RPMI7951 (cell line): Measurements from ENCODE around the gene TXLNG. TPM values are rescaled to one million over a fixed set of nuclear protein-coding genes. Genes with fewer than 3 reads are reported as not detected.
A peak's percentile ranks its signal among the peaks of the same experiment; 100 is the strongest.

Experiments
- DNase-seq: peaks from one replicate; pipeline ENCODE4 v3.0.0-alpha.2; 2012; ENCODE audit warnings: low read depth
- total RNA-seq: library from RNA; depleted of rRNA; stranded (reverse); fragments of >200 nt; shearing (Covaris generic); gene quantifications from 2 replicates; pipeline ENCODE4 v1.2.3, GENCODE V29; 2014

TXLNG gene
- total RNA-seq, 1 experiment from 2014 or later: 10.3 TPM

DNA sequence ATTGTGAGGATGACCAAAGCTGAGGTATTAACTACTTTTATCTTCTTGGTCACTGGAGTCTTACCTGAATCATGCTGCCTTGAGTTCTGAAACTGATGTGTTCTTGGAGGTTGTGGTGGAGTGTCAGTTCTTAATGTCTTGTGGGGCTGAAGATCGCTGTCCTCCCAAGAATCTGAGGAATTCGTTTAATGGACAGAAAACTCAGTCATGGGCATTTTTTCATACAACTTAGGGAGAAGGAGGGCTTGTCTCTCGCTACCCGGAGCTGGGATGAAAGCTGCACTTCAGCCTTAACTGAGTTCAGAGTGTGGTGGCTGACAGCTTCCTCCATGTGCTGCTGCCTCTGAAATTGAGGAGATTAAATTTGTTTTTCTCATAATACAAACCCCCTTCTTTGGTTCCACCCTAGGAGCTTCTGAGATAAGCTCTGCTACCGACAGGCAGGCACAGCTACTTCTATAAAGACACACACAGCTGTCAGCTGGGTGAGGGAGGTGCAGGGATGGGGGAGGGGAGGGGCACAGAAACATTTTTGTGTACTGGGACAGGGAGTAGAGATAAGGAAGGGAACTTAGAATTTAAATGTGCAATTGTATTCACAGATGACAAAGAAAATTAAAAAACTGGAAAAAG lies 53.1 kb downstream of the TXLNG start:
- DNase-seq: no peak

GRCh38 chrX:16839852-16840460 lies 53.7 kb downstream of the TXLNG start:
- peak; percentile 55 for DNase-seq

GRCh38 chrX:16842684-16843083 lies 56.4 kb downstream of the TXLNG start:
- no peak for DNase-seq

DNA sequence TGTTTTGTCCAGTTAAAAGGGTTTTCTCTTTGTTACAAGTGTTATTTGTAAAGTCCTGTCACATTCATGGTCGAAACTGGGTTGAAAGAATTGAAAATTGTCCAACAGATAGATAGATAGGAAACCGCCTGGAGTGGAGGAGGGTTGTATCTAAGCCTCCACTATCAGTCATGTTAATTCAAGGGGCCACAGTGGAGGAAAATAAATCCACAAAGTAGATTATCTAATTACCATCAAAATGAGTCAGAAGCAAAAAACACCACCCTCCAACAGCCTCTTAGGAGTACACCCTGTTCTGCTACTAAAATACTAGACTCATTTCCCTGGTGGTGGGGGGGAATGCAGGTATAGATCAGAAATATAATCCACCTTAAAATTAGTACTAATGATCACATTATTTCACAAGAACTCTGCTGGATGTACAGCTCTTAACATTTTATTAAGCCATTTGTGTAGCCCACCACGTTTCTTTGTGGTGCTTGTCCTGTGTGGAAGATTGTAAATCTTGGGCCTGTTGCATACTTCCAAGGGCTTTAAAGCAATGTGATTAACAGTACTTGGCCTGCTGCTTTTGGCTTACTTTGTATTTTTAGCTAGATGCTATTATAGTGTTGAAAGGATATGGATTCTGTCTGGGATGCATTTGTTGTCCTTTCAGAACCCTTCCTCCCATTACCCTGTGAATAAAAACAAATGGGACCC lies 57.1 kb downstream of the TXLNG start:
- peak; percentile 11 for DNase-seq

GRCh38 chrX:16845686-16846085 lies 59.4 kb downstream of the TXLNG start:
- no peak for DNase-seq

DNA sequence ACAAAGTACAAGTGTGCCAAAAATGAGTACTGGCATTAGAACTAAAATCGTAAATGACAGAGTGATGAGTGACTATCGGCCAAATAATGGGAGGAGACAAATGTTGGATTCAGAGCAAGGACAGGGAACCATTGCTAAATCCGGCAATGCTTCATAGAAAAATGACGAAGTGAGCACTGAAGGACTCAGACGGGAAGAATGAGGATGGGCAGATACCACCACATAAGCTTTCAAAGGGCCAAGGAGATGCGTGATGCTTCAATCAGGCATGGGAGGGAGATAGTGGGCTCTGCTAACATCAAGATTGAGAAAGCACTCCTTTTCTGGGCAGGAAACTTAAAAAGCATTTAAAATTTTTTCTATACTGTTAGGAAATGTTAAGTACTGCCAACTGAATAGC lies 62.3 kb downstream of the TXLNG start:
- no peak for DNase-seq

GRCh38 chrX:16851421-16851820 lies 65.2 kb downstream of the TXLNG start:
- DNase-seq: no peak

GRCh38 chrX:16851827-16852226 lies 65.6 kb downstream of the TXLNG start:
- DNase-seq: no peak

- no peak for DNase-seq
Observed at GRCh38 chrX:16852617-16853179, 66.4 kb downstream of the TXLNG start.

GRCh38 chrX:16853537-16853936 lies 67.3 kb downstream of the TXLNG start:
- DNase-seq: no peak

DNA sequence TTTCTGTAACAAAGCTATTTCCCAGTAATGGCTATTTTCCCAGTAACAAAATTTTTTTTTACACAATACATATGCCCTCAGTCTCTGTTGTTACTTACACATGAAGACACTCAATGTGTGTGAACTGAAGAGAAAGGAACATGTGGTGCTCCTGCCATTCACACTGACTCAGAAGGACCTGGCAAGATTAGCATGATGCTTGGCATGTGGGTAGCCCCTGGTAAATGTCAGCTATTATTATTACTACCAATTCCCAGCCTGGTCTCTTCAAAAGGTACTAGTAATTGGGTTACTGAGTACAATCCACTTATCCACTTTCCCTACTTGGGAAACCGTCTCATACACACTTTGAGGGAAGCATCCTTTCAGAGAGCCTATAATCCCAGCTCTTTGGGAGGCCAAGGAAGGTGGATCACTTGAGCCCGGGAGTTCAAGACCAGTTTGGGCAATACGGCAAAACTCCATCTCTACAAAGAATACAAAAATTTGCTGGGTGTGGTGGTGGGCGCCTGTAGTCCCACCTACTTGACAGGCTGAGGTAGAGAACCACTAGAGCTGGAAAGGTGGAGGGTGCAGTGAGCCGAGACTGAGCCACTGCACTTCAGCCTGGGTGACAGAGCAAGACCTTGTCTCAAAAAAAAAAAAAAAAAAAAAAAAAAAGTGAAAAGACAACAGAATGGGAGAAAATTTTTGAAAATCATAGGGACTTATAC lies 69.3 kb downstream of the TXLNG start:
- DNase-seq: no peak

DNA sequence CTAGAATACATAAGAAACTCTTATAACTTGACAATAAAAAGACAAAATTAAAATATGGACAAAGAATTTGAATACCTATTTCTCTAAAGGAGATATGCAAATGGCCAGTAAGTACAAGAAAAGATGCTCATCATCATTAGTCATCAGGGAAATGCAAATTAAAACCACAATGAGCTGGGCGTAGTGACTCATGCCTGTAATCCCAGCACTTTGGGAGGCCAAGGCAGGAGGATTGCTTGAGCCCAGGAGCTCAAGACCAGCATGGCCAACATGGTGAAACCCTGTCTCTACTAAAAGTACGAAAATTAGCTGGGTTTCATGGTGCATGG lies 69.8 kb downstream of the TXLNG start:
- peak; percentile 79 for DNase-seq

DNA sequence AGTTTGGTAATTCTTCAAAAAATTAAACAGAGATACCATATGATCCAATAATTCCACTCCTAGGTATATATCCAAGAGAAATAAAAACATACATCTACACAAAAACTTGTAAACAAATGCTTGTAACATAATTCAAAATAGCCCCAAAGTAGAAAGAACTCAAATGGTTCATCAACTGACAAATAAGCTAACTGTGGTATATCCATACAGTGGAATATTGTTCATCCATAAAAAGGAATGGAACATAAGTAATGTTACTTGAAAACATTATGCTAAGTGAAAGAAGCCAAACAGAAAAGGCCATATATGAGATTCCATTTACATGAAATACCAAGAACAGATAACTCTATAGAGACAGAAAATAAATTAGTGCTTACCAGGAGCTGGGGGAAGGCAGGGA lies 70.5 kb downstream of the TXLNG start:
- no peak for DNase-seq

DNA sequence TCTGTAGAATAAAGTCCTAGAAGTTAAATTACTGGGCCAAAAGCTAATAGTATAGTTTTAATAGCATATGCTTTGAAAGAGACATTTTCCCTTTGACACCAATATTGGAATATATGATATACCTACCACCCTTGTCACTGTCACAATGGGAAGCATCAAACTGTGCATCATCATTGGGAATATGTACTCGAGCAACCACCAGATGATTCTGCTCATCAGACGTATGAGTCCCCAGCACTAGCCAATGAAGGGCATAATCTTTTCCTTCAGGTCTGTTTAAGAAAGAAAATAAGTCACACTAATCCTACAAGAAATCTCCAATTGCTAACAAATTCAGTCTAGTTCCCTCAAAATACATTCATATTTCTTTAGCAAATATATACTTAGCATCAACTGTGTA lies 76.6 kb downstream of the TXLNG start:
- no peak for DNase-seq

DNA sequence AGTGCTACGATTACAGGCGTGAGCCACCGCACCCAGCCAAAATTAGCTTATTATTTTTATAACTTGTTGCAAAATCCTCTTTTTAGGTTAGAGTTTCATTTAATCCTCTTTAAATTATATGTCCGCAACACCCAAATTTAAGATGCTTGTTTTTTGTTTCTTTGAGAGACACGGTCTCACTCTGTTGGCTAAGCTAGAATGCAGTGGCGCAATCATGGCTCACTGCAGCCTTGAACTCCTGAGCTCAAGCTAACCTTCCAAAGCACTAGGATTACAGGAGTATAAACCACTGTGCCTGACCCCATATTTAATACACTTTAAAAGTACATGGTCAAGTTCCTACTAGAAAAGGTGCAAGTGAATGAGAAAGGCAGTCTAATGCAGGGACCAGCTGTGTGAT lies 81.7 kb downstream of the TXLNG start:
- DNase-seq: no peak

DNA sequence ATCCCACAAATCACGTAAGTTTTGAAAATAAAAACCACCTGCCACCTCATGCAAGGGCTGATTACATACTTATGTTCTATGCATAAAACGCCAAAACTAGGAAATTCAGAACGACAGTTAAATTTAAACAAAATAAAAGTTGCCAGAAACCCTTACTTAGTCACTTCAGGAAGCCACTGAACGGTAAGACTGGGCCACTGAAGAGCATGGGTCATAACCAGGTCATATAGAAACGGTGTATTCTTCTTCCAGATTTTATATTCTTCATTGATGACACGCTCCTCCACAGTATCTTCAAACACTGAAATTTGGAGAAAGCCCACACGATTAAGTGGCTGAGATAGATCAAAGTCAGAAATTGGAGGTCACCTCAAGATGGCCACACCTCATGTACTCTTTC lies 82.7 kb downstream of the TXLNG start:
- no peak for DNase-seq

GRCh38 chrX:16869393-16870094 lies 83.3 kb downstream of the TXLNG start:
- DNase-seq: peak; percentile 44

DNA sequence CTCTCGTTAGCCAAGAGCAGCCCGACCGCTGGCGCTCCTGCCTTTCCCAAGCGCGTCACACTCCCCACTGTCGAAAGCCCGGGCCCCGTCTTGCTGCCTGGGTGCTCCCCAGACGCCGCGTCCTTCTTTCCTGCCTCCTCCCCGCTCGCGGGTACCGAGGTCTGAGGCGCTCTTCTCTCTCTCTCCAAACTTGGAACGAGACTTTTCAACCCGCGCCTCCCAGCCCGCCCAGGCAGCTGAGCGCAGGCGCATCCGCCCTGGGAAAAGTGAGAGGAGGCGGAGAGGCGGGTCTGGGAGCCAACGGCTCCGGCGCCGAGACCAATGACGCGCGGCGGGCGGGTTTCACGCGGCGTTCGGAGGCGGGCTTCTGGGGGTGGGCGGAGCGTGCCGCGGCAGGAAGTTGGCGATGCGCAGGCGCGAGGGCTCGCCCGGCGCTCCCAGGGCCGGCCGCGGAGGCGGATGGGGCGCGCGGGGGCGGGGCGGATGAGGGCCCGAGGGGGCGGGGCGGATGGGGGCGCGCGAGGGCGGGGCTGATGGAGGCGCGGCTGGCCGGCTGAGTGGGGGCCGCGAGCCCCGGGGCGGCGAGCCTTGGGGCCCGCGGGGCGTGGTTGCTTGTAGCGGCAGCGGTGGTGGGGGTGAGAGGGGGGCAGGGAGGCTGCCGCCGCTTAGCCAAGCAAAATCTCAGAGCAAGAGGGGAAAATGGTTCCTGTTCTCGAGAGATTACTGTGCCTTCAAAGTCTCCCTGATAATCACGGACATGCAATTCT lies 84.0 kb downstream of the TXLNG start, which contains the start of gene RBBP7:
TSS of gene RBBP7 (minus strand) at position 268 of the 767 bp plus-strand sequence. CDS start 309 bp downstream, outside the sequence.
- DNase-seq: peak; percentile 89

DNA sequence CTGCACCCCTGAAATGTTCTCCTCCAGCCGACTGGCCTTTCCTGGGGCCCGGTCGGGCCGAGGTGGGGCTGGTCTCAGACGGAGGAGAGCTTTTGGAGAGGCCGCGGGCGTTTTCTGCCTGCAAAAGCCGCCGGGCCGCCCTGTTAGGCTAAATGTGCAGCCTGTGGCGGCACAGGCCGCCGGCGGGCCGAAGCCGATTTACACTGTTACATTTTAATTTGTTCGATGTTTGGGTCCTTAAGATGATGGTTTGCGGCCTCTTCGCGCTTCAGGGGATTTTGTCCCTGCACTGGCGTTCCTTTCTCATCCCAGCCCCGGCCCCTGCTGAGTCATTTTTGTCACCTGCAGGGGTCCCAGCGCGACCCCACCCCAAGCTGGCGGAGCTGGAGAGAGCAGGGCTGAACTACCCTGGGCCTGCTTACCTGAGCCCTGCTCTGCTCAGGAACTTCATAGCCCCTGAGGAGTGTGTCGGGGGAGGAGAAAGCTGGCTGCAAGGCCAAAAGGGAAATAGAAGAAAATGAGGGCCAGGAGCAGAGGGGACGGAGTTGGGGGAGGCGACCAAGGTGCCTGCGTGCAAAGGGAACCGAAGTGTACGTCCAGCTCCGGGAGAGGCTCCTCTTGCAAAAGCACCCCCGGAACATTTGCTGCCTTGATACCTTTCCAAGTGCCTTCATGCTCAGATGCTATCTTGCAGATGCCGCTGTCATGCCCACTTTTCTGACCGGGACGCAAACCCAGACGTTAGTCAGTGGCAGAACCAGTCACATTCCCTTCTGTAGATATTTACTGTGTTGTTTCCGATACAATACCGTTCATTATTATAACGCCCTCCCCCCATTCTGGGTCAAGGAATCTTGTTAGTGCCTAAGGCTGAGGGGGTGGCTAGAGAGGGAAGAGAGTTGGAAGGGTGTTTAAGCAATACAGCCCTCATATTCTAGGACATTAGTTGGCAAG lies 84.9 kb downstream of the TXLNG start:
- peak; percentile 55 for DNase-seq

GRCh38 chrX:16873106-16873505 lies 86.8 kb downstream of the TXLNG start:
- DNase-seq: no peak
